OCI-LY1 (cell line): ENCODE results near the gene TSPAN4.

ENCODE experiments used
- EZH2 ChIP-seq: fragments of 200-600 bp; sonication (generic), shearing (Covaris generic); IDR thresholded peaks from 2 replicates; pipeline ENCODE4 v1.8.0; 2017; ENCODE audit warnings: borderline replicate concordance, mixed run types, mild to moderate bottlenecking, antibody characterized with exemption, low read length, moderate library complexity, mixed read lengths
- TF ChIP-seq, protein P1 (sequence below): fragments of 200-600 bp; sonication (generic), shearing (Covaris generic); IDR thresholded peaks from 2 replicates; pipeline ENCODE4 v1.5.1; 2017; ENCODE audit warnings: mild to moderate bottlenecking, antibody characterized with exemption, low read length, moderate library complexity, mixed read lengths

DNA sequence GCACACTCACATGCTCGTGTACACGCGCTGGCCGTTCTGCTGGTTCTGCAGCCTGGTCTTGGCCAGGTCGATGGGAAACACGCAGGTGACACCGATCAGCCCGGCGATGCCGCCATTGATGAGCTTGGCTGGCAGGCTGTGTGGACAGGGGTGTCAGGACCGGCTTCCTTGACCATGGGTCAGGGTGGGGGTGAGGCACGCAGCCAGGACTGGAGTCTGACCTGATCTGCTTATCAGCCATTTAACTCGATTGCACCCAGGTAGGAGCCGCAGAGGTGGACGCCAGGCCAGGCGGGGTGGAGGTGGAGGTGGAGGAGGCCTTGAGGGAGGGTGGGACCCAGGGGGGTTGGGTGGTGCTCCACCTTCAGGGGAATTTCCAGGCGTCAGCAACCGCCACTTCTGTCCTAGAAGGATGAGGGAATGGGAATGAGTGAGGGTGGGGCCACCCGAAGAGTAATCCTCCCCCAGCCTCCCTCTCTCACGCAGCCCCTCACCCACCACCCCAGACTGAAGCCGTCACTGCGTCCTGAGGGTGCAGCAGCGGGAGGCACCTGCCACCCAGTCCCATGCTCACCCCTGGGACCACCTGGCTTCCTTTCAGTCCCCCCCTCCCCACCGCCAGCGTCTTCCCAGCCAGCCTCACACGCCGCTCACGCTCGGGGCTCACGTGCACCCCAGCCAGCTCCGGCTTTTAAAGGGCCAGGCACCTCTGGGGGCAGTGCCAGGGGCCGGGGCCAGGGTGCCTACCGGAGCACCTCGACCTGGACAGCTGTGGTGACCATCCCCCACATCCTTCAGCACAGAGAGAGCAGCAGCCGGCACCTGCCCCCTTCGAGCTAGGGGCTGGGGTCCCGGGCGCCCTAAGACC lies 47.7 kb upstream of the TSPAN4 start:
- TF ChIP-seq, protein P1, sequence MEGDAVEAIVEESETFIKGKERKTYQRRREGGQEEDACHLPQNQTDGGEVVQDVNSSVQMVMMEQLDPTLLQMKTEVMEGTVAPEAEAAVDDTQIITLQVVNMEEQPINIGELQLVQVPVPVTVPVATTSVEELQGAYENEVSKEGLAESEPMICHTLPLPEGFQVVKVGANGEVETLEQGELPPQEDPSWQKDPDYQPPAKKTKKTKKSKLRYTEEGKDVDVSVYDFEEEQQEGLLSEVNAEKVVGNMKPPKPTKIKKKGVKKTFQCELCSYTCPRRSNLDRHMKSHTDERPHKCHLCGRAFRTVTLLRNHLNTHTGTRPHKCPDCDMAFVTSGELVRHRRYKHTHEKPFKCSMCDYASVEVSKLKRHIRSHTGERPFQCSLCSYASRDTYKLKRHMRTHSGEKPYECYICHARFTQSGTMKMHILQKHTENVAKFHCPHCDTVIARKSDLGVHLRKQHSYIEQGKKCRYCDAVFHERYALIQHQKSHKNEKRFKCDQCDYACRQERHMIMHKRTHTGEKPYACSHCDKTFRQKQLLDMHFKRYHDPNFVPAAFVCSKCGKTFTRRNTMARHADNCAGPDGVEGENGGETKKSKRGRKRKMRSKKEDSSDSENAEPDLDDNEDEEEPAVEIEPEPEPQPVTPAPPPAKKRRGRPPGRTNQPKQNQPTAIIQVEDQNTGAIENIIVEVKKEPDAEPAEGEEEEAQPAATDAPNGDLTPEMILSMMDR, result no peak
- TF ChIP-seq EZH2, result no peak
